ENCODE results near the gene MAP2K5. TPM values are rescaled to one million over a fixed set of nuclear protein-coding genes. Genes with fewer than 3 reads are reported as not detected.

MAP2K5 gene
- polyA plus RNA-seq, 2 of the 4 experiments (the other 2 are of a cell fraction), result 7.8 to 11.0 TPM

- no peak for TF ChIP-seq BCL3 (IDR thresholded peaks at IDR 0.05)
- TF ChIP-seq NFE2L2 (conservative IDR thresholded peaks at IDR 0.05; ENCODE audit: low read length), result no peak
- TF ChIP-seq RCOR1 (IDR thresholded peaks at IDR 0.05; ENCODE audit: low read depth, low read length), result no peak
- TF ChIP-seq MAZ (IDR thresholded peaks at IDR 0.05; ENCODE audit: borderline replicate concordance, low read depth, low read length), result no peak
- TF ChIP-seq HOXB13 (CRISPR knock-in tag; IDR thresholded peaks at IDR 0.05; ENCODE audit: low read depth), result no peak
- TF ChIP-seq ZNF302 (CRISPR knock-in tag; IDR thresholded peaks at IDR 0.05), result no peak
- no peak for TF ChIP-seq EP300 (IDR thresholded peaks at IDR 0.05)
- no peak for TF ChIP-seq USF2 (IDR thresholded peaks at IDR 0.05)
- TF ChIP-seq FOSB (CRISPR knock-in tag; IDR thresholded peaks at IDR 0.05), result no peak
- no peak for TF ChIP-seq CBX2 (IDR thresholded peaks at IDR 0.05; ENCODE audit: borderline replicate concordance, low read depth)
Measured at GRCh38 chr15:67853454-67853853, 311.0 kb downstream of the MAP2K5 start (continued).

GRCh38 chr15:67854358-67854757, 311.9 kb downstream of the MAP2K5 start:
- ChIA-PET POLR2A (no interaction called here), CTCF (interaction anchor here (1.1 to 9.7 kb wide), 3 partner anchors 9 to 303 kb away, joined by 3 to 66 read pairs (median 4); no protein-coding TSS in a partner anchor)
- TF ChIP-seq HEYL (CRISPR knock-in tag; IDR thresholded peaks at IDR 0.05) (no peak), NFE2L2 (conservative IDR thresholded peaks at IDR 0.05; ENCODE audit: low read length) (no peak), USF2 (IDR thresholded peaks at IDR 0.05) (no peak), EP300 (IDR thresholded peaks at IDR 0.05) (no peak), HOXA7 (CRISPR knock-in tag; IDR thresholded peaks at IDR 0.05) (no peak), POLR2A (IDR thresholded peaks at IDR 0.05; ENCODE audit: low read length) (no peak), KDM1A (IDR thresholded peaks at IDR 0.05; ENCODE audit: low read depth) (no peak), FOXS1 (CRISPR knock-in tag; IDR thresholded peaks at IDR 0.05) (no peak), HOXB5 (CRISPR knock-in tag; IDR thresholded peaks at IDR 0.05) (no peak), BHLHE40 (IDR thresholded peaks at IDR 0.05; ENCODE audit: low read depth, low read length) (no peak), SMC3 (IDR thresholded peaks at IDR 0.05) (no peak), MAZ (IDR thresholded peaks at IDR 0.05; ENCODE audit: borderline replicate concordance, low read depth, low read length) (no peak), HMGXB4 (CRISPR knock-in tag; IDR thresholded peaks at IDR 0.05; ENCODE audit: borderline replicate concordance) (no peak), BCL3 (IDR thresholded peaks at IDR 0.05) (no peak), PHF8 (IDR thresholded peaks at IDR 0.05; ENCODE audit: borderline replicate concordance, low read depth) (no peak), CTCF (IDR thresholded peaks at IDR 0.05) (no peak)
- no peaks in the 10 kb centered on the region for H3K9me3 ChIP-seq
- no peak for DNase-seq (ENCODE audit: low read depth in 1 of 2, low spot score in 1 of 2)
- FAIRE-seq, result no peak
- peaks cover 19% of the 10 kb centered on the region for H3K4me1 ChIP-seq
- peak overlapping the region in 1 of 2 experiments; percentile 45; a peak in 1 of 6 replicates for H3K27ac ChIP-seq
- H3K4me2 ChIP-seq, result no peak overlapping the region
- WGBS (ENCODE audit: missing lambda C conversion rate), result 95% methylated on average over 1 of the region's 1 CpG
- H3K4me3 ChIP-seq, result no peak overlapping the region
- ATAC-seq, result peak; percentile 24 to 43; a peak in 3 of 6 replicates
